Prostate gland (tissue), 2 donors: ENCODE measurements around the gene TMEM50B.

Experiments used
- CTCF ChIP-seq, 4 experiments: fragments of 200-600 bp in 2 of 4; fragments of 450-650 bp in 2 of 4; sonication (generic) in 2 of 4; IDR thresholded peaks; 1 replicate in 3 of 4; 2 replicates in 1 of 4; pipeline ENCODE4 v1.5.1; 2016 to 2019; ENCODE audit warnings: antibody characterized with exemption in 4 of 4, mild to moderate bottlenecking in 2 of 4, moderate library complexity in 2 of 4
- POLR2A ChIP-seq: fragments of 450-650 bp; IDR thresholded peaks from one replicate; pipeline ENCODE4 v1.6.1; 2016; ENCODE audit warnings: antibody characterized with exemption, mild to moderate bottlenecking
- POLR2AphosphoS5 ChIP-seq: sonication (generic); formaldehyde crosslinking; IDR thresholded peaks from one replicate; pipeline ENCODE4 v1.6.1; 2017; ENCODE audit warnings: antibody characterized with exemption

- TF ChIP-seq CTCF (IDR thresholded peaks at IDR 0.05) = no peak
- TF ChIP-seq POLR2AphosphoS5 = no peak
- TF ChIP-seq POLR2A = no peak
These were observed 60.1 kb downstream of the TMEM50B start for GRCh38 chr21:33419538-33420123.
